HG03196 (cell line): ENCODE measurements around the gene UBE2D4.

Experiments used
- ATAC-seq: cut with Tn5 transposase; IDR thresholded peaks from one replicate; pipeline ENCODE4 v1.9.1; 2021; ENCODE audit not compliant: unreplicated experiment

The UBE2D4 gene

GRCh38 chr7:43906331-43907010 lies 19.8 kb upstream of the UBE2D4 start, which contains the start of gene URGCP:
TSS of gene URGCP (minus strand) at chr7:43906596. CDS start at chr7:43906575, 21 bp downstream.
- ATAC-seq: peak; percentile 75

GRCh38 chr7:43914795-43915194 lies 11.4 kb upstream of the UBE2D4 start:
- ATAC-seq: no peak

- no peak for ATAC-seq
Observed at GRCh38 chr7:43915907-43916306, 10.3 kb upstream of the UBE2D4 start.

GRCh38 chr7:43921423-43921822 lies 4.8 kb upstream of the UBE2D4 start:
- ATAC-seq: no peak

GRCh38 chr7:43922726-43923125 lies 3.5 kb upstream of the UBE2D4 start:
- no peak for ATAC-seq

- no peak for ATAC-seq
Observed at GRCh38 chr7:43926798-43927123, 525 bp downstream of the UBE2D4 start.

GRCh38 chr7:43927810-43928209 lies 1.6 kb downstream of the UBE2D4 start:
- ATAC-seq: no peak

- ATAC-seq: no peak
Observed at GRCh38 chr7:43929529-43930457, 3.6 kb downstream of the UBE2D4 start.

- no peak for ATAC-seq
Observed at GRCh38 chr7:43931346-43931745, 5.1 kb downstream of the UBE2D4 start.

GRCh38 chr7:43933902-43934560 lies 7.8 kb downstream of the UBE2D4 start:
- ATAC-seq: no peak

GRCh38 chr7:43937444-43937843 lies 11.2 kb downstream of the UBE2D4 start:
- no peak for ATAC-seq

GRCh38 chr7:43938892-43939482 lies 12.8 kb downstream of the UBE2D4 start:
- ATAC-seq: no peak

GRCh38 chr7:43942250-43942649 lies 16.0 kb downstream of the UBE2D4 start:
- no peak for ATAC-seq

- ATAC-seq: no peak
Observed at GRCh38 chr7:43942997-43943396, 16.8 kb downstream of the UBE2D4 start.

GRCh38 chr7:43943417-43944187 lies 17.4 kb downstream of the UBE2D4 start:
- no peak for ATAC-seq

- no peak for ATAC-seq
Observed at GRCh38 chr7:43944286-43944685, 18.1 kb downstream of the UBE2D4 start.

GRCh38 chr7:43952028-43952427 lies 25.8 kb downstream of the UBE2D4 start:
- ATAC-seq: no peak

GRCh38 chr7:43953071-43953470 lies 26.8 kb downstream of the UBE2D4 start:
- ATAC-seq: no peak

- ATAC-seq: no peak
Observed at GRCh38 chr7:43954524-43955228, 28.4 kb downstream of the UBE2D4 start.

GRCh38 chr7:43956027-43956426 lies 29.8 kb downstream of the UBE2D4 start:
- ATAC-seq: no peak
